ENCODE results near the gene CCNA1.

CCNA1 gene

GRCh38 chr13:36432106-36432544, at the start of gene CCNA1:
Gene CCNA1 (plus strand): TSS chr13:36432495. CDS start chr13:36433057, 562 bp downstream.
- DNase-seq (ENCODE audit: low read depth), result no peak
- no peak for TF ChIP-seq CTCF (conservative IDR thresholded peaks at IDR 0.05; ENCODE audit: low read depth, low read length)
- H3K4me3 ChIP-seq (ENCODE audit: low read length), result peak within 1 kb of the TSS; percentile 58

GRCh38 chr13:36385489-36385888, 46.8 kb upstream of the CCNA1 start:
- peak; percentile 16 for DNase-seq (ENCODE audit: low read depth)
- no peak overlapping the region for H3K4me3 ChIP-seq (ENCODE audit: low read length)
- TF ChIP-seq CTCF (conservative IDR thresholded peaks at IDR 0.05; ENCODE audit: low read depth, low read length), result no peak

- no peak overlapping the region for H3K4me3 ChIP-seq (ENCODE audit: low read length)
- DNase-seq (ENCODE audit: low read depth), result no peak
- peak; percentile 57 for TF ChIP-seq CTCF (conservative IDR thresholded peaks at IDR 0.05; ENCODE audit: low read depth, low read length)
These were observed 37.0 kb upstream of the CCNA1 start for GRCh38 chr13:36395280-36395679.

GRCh38 chr13:36405151-36405550, 27.1 kb upstream of the CCNA1 start:
- no peak for TF ChIP-seq CTCF (conservative IDR thresholded peaks at IDR 0.05; ENCODE audit: low read depth, low read length)
- DNase-seq (ENCODE audit: low read depth), result no peak
- no peak overlapping the region for H3K4me3 ChIP-seq (ENCODE audit: low read length)

GRCh38 chr13:36412736-36413135, 19.6 kb upstream of the CCNA1 start:
- no peak overlapping the region for H3K4me3 ChIP-seq (ENCODE audit: low read length)
- no peak for DNase-seq (ENCODE audit: low read depth)
- no peak for TF ChIP-seq CTCF (conservative IDR thresholded peaks at IDR 0.05; ENCODE audit: low read depth, low read length)

- no peak for TF ChIP-seq CTCF (conservative IDR thresholded peaks at IDR 0.05; ENCODE audit: low read depth, low read length)
- H3K4me3 ChIP-seq (ENCODE audit: low read length), result no peak overlapping the region
- DNase-seq (ENCODE audit: low read depth), result no peak
These were observed 19.1 kb upstream of the CCNA1 start for GRCh38 chr13:36413161-36413560.

GRCh38 chr13:36414461-36414860, 17.8 kb upstream of the CCNA1 start:
- H3K4me3 ChIP-seq (ENCODE audit: low read length), result no peak overlapping the region
- DNase-seq (ENCODE audit: low read depth), result no peak
- no peak for TF ChIP-seq CTCF (conservative IDR thresholded peaks at IDR 0.05; ENCODE audit: low read depth, low read length)

Data from retinal pigment epithelial cell (primary cell).